MM.1S (cell line): ENCODE measurements around the gene KLHL24.

ENCODE experiments used
- EZH2 ChIP-seq: fragments of 300-600 bp; sonication (generic); optimal IDR thresholded peaks from 2 replicates; pipeline ENCODE3; 2017; ENCODE audit warnings: low read depth, mild to moderate bottlenecking, antibody characterized with exemption, low read length, mixed read lengths
- TF ChIP-seq, protein P1 (sequence below): fragments of 300-600 bp; sonication (generic); IDR thresholded peaks from 2 replicates; pipeline ENCODE4 v1.5.1; 2016; ENCODE audit warnings: antibody characterized with exemption, low read length, mixed read lengths

DNA sequence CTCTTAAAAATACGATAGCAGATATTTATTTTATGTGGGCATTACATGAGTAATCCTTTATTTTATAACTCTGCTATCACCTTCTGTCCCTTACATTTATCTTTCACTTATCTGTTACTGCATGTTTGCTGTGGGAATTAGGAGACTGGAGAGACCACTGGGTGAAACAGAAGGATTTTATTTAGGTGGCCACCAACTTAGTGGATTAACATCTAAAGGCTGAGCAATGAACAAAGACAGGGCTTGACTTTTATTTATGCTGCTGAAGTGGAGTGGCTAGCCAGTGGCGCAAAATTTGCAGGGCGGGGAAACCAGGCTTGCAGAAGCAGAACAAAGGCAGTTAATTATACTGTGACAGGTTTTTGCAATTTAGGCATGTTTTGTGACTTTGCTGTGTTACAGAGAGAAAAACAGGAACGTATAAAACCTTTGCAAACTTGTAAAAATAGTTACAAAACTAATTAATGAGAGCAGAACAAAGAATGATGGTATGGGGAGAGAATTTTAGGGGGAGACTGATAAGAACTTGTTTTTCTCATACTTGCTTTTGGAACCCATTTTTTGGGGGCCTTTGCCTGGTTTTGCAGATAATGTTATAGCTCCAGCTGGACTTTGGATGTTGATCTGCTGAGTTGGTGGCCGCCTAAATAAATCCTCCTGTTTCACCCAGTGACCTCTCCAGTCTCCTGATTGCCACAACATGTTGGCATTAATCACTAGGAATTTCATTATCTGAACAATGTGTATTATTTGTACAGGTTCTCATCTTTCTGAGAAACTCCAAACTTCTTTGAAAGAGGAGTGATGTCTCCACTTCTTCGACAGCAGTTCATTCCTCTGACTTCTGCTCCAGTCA, 18.0 kb downstream of the KLHL24 start:
- TF ChIP-seq, protein P1, sequence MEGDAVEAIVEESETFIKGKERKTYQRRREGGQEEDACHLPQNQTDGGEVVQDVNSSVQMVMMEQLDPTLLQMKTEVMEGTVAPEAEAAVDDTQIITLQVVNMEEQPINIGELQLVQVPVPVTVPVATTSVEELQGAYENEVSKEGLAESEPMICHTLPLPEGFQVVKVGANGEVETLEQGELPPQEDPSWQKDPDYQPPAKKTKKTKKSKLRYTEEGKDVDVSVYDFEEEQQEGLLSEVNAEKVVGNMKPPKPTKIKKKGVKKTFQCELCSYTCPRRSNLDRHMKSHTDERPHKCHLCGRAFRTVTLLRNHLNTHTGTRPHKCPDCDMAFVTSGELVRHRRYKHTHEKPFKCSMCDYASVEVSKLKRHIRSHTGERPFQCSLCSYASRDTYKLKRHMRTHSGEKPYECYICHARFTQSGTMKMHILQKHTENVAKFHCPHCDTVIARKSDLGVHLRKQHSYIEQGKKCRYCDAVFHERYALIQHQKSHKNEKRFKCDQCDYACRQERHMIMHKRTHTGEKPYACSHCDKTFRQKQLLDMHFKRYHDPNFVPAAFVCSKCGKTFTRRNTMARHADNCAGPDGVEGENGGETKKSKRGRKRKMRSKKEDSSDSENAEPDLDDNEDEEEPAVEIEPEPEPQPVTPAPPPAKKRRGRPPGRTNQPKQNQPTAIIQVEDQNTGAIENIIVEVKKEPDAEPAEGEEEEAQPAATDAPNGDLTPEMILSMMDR, result no peak
- no peak for TF ChIP-seq EZH2
